ENCODE measurements around the gene MRC2.

Gene MRC2

GRCh38 chr17:62706598-62707424 lies 79.3 kb downstream of the MRC2 start:
- Histone ChIP-seq H3K4me2 (ENCODE audit: low read depth, low read length, poor library complexity, severe bottlenecking) (no peak overlapping the region), H2AFZ (ENCODE audit: low read depth, low read length, severe bottlenecking) (no peak overlapping the region), H3K9me2 (replicated peaks; ENCODE audit: insufficient read depth, low read length) (no peaks in the 10 kb centered on the region), H3K36me3 (ENCODE audit: low read length) (no peaks in the 10 kb centered on the region), H3K27ac (ENCODE audit: low read depth, low read length) (no peak overlapping the region), H3F3A (ENCODE audit: insufficient read depth) (no peaks in the 10 kb centered on the region), H3K4me3 (ENCODE audit: insufficient read depth, low read length, poor library complexity, severe bottlenecking) (no peak overlapping the region), H3K9me3 (ENCODE audit: insufficient read depth, low read length) (no peaks in the 10 kb centered on the region), H3K79me2 (ENCODE audit: insufficient read depth, low read length) (no peaks in the 10 kb centered on the region), H3K9ac (ENCODE audit: low read length) (no peak overlapping the region), H4K20me1 (ENCODE audit: low read depth, low read length) (no peaks in the 10 kb centered on the region), H3K27me3 (ENCODE audit: low read length) (no peaks in the 10 kb centered on the region)
- TF ChIP-seq, protein P1, sequence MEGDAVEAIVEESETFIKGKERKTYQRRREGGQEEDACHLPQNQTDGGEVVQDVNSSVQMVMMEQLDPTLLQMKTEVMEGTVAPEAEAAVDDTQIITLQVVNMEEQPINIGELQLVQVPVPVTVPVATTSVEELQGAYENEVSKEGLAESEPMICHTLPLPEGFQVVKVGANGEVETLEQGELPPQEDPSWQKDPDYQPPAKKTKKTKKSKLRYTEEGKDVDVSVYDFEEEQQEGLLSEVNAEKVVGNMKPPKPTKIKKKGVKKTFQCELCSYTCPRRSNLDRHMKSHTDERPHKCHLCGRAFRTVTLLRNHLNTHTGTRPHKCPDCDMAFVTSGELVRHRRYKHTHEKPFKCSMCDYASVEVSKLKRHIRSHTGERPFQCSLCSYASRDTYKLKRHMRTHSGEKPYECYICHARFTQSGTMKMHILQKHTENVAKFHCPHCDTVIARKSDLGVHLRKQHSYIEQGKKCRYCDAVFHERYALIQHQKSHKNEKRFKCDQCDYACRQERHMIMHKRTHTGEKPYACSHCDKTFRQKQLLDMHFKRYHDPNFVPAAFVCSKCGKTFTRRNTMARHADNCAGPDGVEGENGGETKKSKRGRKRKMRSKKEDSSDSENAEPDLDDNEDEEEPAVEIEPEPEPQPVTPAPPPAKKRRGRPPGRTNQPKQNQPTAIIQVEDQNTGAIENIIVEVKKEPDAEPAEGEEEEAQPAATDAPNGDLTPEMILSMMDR (IDR thresholded peaks at IDR 0.05; ENCODE audit: insufficient read depth, low read length, poor library complexity, severe bottlenecking), result no peak
- no peak for TF ChIP-seq EZH2phosphoT487 (conservative IDR thresholded peaks at IDR 0.05; ENCODE audit: low read length)

DNA sequence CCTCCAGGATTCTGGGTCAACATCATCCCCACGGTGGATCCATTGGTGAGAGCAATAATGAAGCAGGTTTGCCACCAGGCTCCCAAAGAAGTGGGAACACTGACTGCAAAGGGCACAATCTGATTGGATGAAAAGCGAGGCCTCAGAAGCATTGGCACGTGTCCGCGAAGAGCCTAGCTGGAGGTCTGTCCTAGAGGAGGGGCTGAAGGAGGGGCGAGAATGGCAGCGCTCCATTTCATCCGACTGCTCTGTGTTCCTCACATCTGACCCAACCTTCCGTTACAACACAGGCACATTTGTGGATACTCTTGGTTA lies 79.9 kb downstream of the MRC2 start:
- Histone ChIP-seq H3K9me2 (replicated peaks; ENCODE audit: insufficient read depth, low read length) (no peaks in the 10 kb centered on the region), H3F3A (ENCODE audit: insufficient read depth) (no peaks in the 10 kb centered on the region), H4K20me1 (ENCODE audit: low read depth, low read length) (no peaks in the 10 kb centered on the region), H3K27me3 (ENCODE audit: low read length) (no peaks in the 10 kb centered on the region), H3K4me3 (ENCODE audit: insufficient read depth, low read length, poor library complexity, severe bottlenecking) (no peak overlapping the region), H3K36me3 (ENCODE audit: low read length) (no peaks in the 10 kb centered on the region), H2AFZ (ENCODE audit: low read depth, low read length, severe bottlenecking) (no peak overlapping the region), H3K79me2 (ENCODE audit: insufficient read depth, low read length) (no peaks in the 10 kb centered on the region), H3K9ac (ENCODE audit: low read length) (no peak overlapping the region), H3K9me3 (ENCODE audit: insufficient read depth, low read length) (no peaks in the 10 kb centered on the region), H3K4me2 (ENCODE audit: low read depth, low read length, poor library complexity, severe bottlenecking) (no peak overlapping the region), H3K27ac (ENCODE audit: low read depth, low read length) (no peak overlapping the region)
- TF ChIP-seq, protein P1 (IDR thresholded peaks at IDR 0.05; ENCODE audit: insufficient read depth, low read length, poor library complexity, severe bottlenecking), result no peak
- no peak for TF ChIP-seq EZH2phosphoT487 (conservative IDR thresholded peaks at IDR 0.05; ENCODE audit: low read length)

DNA sequence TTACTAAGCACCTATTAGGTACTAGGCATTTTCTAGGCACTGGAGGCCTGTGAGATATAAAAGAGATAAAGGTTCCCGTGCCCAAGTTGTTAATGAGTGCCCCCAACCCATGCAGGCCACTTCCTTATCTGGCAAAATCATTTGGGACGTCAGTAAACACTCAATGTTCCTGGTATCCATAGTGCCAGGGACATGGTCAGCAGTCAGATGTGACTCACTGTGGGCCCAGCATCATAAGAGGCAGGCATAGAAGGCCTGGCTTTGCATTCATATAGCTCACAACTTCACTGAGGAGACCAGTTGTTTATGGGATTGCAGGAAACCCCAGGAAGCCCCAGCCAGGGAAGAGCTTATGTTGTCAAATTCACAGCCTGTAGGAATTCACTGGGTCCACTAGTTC lies 81.1 kb downstream of the MRC2 start:
- Histone ChIP-seq H3K4me2 (ENCODE audit: low read depth, low read length, poor library complexity, severe bottlenecking) (no peak overlapping the region), H3F3A (ENCODE audit: insufficient read depth) (no peaks in the 10 kb centered on the region), H3K9me2 (replicated peaks; ENCODE audit: insufficient read depth, low read length) (no peaks in the 10 kb centered on the region), H3K4me3 (ENCODE audit: insufficient read depth, low read length, poor library complexity, severe bottlenecking) (no peak overlapping the region), H3K9ac (ENCODE audit: low read length) (no peak overlapping the region), H3K27me3 (ENCODE audit: low read length) (no peaks in the 10 kb centered on the region), H3K9me3 (ENCODE audit: insufficient read depth, low read length) (no peaks in the 10 kb centered on the region), H3K27ac (ENCODE audit: low read depth, low read length) (no peak overlapping the region), H2AFZ (ENCODE audit: low read depth, low read length, severe bottlenecking) (no peak overlapping the region), H4K20me1 (ENCODE audit: low read depth, low read length) (no peaks in the 10 kb centered on the region), H3K79me2 (ENCODE audit: insufficient read depth, low read length) (no peaks in the 10 kb centered on the region), H3K36me3 (ENCODE audit: low read length) (no peaks in the 10 kb centered on the region)
- TF ChIP-seq EZH2phosphoT487 (conservative IDR thresholded peaks at IDR 0.05; ENCODE audit: low read length), result no peak
- TF ChIP-seq, protein P1 (IDR thresholded peaks at IDR 0.05; ENCODE audit: insufficient read depth, low read length, poor library complexity, severe bottlenecking), result no peak
